Kidney capillary endothelial cell (primary cell): ENCODE data around the gene CNIH2.
"Not testable (repeated sequence)": the region's sequence is repeated elsewhere in the genome, so short reads cannot be mapped to it uniquely, and the experiment has no call there.

Experiments used
- DNase-seq: peaks from one replicate; pipeline ENCODE4 v3.0.0-alpha.2; 2018; ENCODE audit warnings: low spot score

The CNIH2 gene

GRCh38 chr11:66315498-66315885 is 37.5 kb downstream of the CNIH2 start:
- DNase-seq: no peak

- DNase-seq: no peak
These were observed 38.2 kb downstream of the CNIH2 start for GRCh38 chr11:66315921-66316811.

GRCh38 chr11:66316849-66317251 is 38.9 kb downstream of the CNIH2 start, which contains the start of gene CD248:
Gene CD248 (minus strand): TSS chr11:66317044. CDS start chr11:66317027, 17 bp downstream.
- no peak for DNase-seq

GRCh38 chr11:66317322-66317722 is 39.3 kb downstream of the CNIH2 start:
- DNase-seq: no peak

GRCh38 chr11:66317723-66318599 is 40.0 kb downstream of the CNIH2 start:
- DNase-seq: no peak

GRCh38 chr11:66318600-66318970 is 40.6 kb downstream of the CNIH2 start:
- DNase-seq: no peak

- DNase-seq: not testable (repeated sequence)
These were observed 42.3 kb downstream of the CNIH2 start for GRCh38 chr11:66320289-66320688.

GRCh38 chr11:66320748-66321147 is 42.8 kb downstream of the CNIH2 start:
- DNase-seq: not testable (repeated sequence)

- no peak for DNase-seq
These were observed 43.6 kb downstream of the CNIH2 start for GRCh38 chr11:66321606-66322005.

- no peak for DNase-seq
These were observed 44.9 kb downstream of the CNIH2 start for GRCh38 chr11:66322732-66323427.

- no peak for DNase-seq
These were observed 45.7 kb downstream of the CNIH2 start for GRCh38 chr11:66323684-66324083.

- no peak for DNase-seq
These were observed 46.7 kb downstream of the CNIH2 start for GRCh38 chr11:66324664-66325063.

GRCh38 chr11:66325263-66325671 is 47.3 kb downstream of the CNIH2 start:
- DNase-seq: no peak

- no peak for DNase-seq
These were observed 48.5 kb downstream of the CNIH2 start for GRCh38 chr11:66326261-66327111.

- peak; percentile 57 for DNase-seq
These were observed 49.4 kb downstream of the CNIH2 start for GRCh38 chr11:66327171-66328030.

GRCh38 chr11:66328031-66328301 is 50.0 kb downstream of the CNIH2 start:
- DNase-seq: no peak

GRCh38 chr11:66328302-66329144 is 50.5 kb downstream of the CNIH2 start:
- DNase-seq: peak; percentile 98

- no peak for DNase-seq
These were observed 51.2 kb downstream of the CNIH2 start for GRCh38 chr11:66329165-66329673.

GRCh38 chr11:66330931-66331330 is 53.0 kb downstream of the CNIH2 start:
- DNase-seq: no peak
